Activated B cell treated with CpG ODN at 0.5 μM for 24 hours (primary cell): ENCODE data around the gene SYNE2. TPM values are rescaled to one million over a fixed set of nuclear protein-coding genes. Genes with fewer than 3 reads are reported as not detected.
A peak's percentile ranks its signal among the peaks of the same experiment; 100 is the strongest.

Source experiments
- ATAC-seq: fragments of 200-7000 bp; cut with Tn5 transposase; one replicate; pipeline ENCODE4 v1.10.0; 2021; ENCODE audit warnings: low read depth, mild to moderate bottlenecking, moderate library complexity
- CTCF ChIA-PET: fragments of 350-600 bp; sonication (Branson Sonifier 250); formaldehyde crosslinking; loops from one replicate; lab custom pipeline; 2021; ENCODE audit warnings: antibody characterized with exemption; lab: Charles Lee
- POLR2A ChIA-PET: fragments of 350-600 bp; sonication (Branson Sonifier 250); formaldehyde crosslinking; loops from one replicate; lab custom pipeline; 2021; ENCODE audit warnings: antibody characterized with exemption; lab: Charles Lee
- DNase-seq: peaks from one replicate; pipeline ENCODE4 v3.0.0; 2022
- H3K27ac Mint-ChIP-seq: one replicate; pipeline ENCODE4 v1.8.0; 2020; ENCODE audit warnings: mixed read lengths
- H3K27me3 Mint-ChIP-seq: one replicate; pipeline ENCODE4 v1.8.0; 2021; ENCODE audit warnings: mixed read lengths
- H3K36me3 Mint-ChIP-seq: one replicate; pipeline ENCODE4 v1.8.0; 2021; ENCODE audit warnings: low read depth, mixed read lengths
- H3K4me1 Mint-ChIP-seq: one replicate; pipeline ENCODE4 v1.8.0; 2021; ENCODE audit warnings: mixed read lengths
- H3K4me3 Mint-ChIP-seq: one replicate; pipeline ENCODE4 v1.8.0; 2020; ENCODE audit warnings: mild to moderate bottlenecking, mixed read lengths
- H3K9me3 Mint-ChIP-seq: one replicate; pipeline ENCODE4 v1.8.0; 2020; ENCODE audit warnings: mixed read lengths
- intact Hi-C: fragments of 100-400 bp; cut with micrococcal nuclease; formaldehyde crosslinking; loops from one replicate; pipeline ENCODE4 v1.15.1; 2024
- total RNA-seq: library from RNA; stranded (reverse); gene quantifications from 2 replicates; pipeline ENCODE4 v1.2.3, GENCODE V29; 2022
- TF ChIP-seq, protein P1 (sequence below): fragments of 200-600 bp; IDR thresholded peaks from one replicate; pipeline ENCODE4 v1.8.0; 2022; ENCODE audit warnings: antibody characterized with exemption, mild to moderate bottlenecking

SYNE2 gene
- total RNA-seq, 1 donor from 2014 or later, result 40.1 TPM

DNA sequence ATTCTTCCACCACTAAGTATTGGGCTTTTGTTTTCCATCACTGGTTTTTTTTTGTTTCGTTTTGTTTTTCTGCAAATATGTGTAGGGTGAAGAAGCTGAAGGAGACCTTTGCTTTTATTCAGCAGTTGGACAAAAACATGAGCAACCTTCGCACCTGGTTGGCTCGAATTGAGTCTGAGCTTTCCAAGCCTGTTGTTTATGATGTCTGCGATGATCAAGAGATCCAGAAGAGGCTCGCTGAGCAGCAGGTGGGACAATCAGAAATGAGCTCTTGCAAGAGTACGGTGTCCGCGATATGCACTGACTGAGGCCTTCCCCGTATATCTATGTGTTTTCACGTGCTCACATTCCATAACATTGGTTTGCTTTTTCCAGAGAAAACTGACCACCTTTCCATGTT is 349.9 kb downstream of the SYNE2 start:
- DNase-seq (no peak), ATAC-seq (no peak)
- peaks cover 31% of the 10 kb centered on the region for H3K4me1 Mint-ChIP-seq
- TF ChIP-seq, protein P1, sequence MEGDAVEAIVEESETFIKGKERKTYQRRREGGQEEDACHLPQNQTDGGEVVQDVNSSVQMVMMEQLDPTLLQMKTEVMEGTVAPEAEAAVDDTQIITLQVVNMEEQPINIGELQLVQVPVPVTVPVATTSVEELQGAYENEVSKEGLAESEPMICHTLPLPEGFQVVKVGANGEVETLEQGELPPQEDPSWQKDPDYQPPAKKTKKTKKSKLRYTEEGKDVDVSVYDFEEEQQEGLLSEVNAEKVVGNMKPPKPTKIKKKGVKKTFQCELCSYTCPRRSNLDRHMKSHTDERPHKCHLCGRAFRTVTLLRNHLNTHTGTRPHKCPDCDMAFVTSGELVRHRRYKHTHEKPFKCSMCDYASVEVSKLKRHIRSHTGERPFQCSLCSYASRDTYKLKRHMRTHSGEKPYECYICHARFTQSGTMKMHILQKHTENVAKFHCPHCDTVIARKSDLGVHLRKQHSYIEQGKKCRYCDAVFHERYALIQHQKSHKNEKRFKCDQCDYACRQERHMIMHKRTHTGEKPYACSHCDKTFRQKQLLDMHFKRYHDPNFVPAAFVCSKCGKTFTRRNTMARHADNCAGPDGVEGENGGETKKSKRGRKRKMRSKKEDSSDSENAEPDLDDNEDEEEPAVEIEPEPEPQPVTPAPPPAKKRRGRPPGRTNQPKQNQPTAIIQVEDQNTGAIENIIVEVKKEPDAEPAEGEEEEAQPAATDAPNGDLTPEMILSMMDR, result no peak
- no peaks in the 10 kb centered on the region for H3K27me3 Mint-ChIP-seq
- H3K9me3 Mint-ChIP-seq, result no peaks in the 10 kb centered on the region
- ChIA-PET CTCF (interaction anchor here (0.7 to 0.9 kb wide), 2 partner anchors 30 to 33 kb away, joined by 3 read pairs; no protein-coding TSS in a partner anchor), POLR2A (interaction anchor here (1.5 kb wide), 1 partner anchor 33 kb away, joined by 3 read pairs; no protein-coding TSS in a partner anchor)
- intact Hi-C loops, result no loop called here
- no peak overlapping the region for H3K4me3 Mint-ChIP-seq
- peaks cover 2% of the 10 kb centered on the region for H3K36me3 Mint-ChIP-seq
- H3K27ac Mint-ChIP-seq, result peak overlapping the region; percentile 44

- no peak for ATAC-seq
- CTCF ChIA-PET, result interaction anchor here (0.9 kb wide), 1 partner anchor 32 kb away, joined by 3 read pairs; no protein-coding TSS in a partner anchor
- intact Hi-C loops, result no loop called here
- H3K9me3 Mint-ChIP-seq, result no peaks in the 10 kb centered on the region
- no peaks in the 10 kb centered on the region for H3K27me3 Mint-ChIP-seq
- TF ChIP-seq, protein P1, result no peak
- peaks cover 4% of the 10 kb centered on the region for H3K36me3 Mint-ChIP-seq
- POLR2A ChIA-PET, result interaction anchor here (1.5 kb wide), 1 partner anchor 33 kb away, joined by 3 read pairs; no protein-coding TSS in a partner anchor
- no peak for DNase-seq
- H3K4me3 Mint-ChIP-seq, result no peak overlapping the region
- peaks cover 24% of the 10 kb centered on the region for H3K4me1 Mint-ChIP-seq
- H3K27ac Mint-ChIP-seq, result peak overlapping the region; percentile 44
Observed at GRCh38 chr14:64203366-64204006, 350.7 kb downstream of the SYNE2 start.

- H3K27ac Mint-ChIP-seq, result peak overlapping the region; percentile 82
- H3K36me3 Mint-ChIP-seq, result peaks cover 27% of the 10 kb centered on the region
Observed at GRCh38 chr14:64208261-64208660, 355.5 kb downstream of the SYNE2 start.

DNA sequence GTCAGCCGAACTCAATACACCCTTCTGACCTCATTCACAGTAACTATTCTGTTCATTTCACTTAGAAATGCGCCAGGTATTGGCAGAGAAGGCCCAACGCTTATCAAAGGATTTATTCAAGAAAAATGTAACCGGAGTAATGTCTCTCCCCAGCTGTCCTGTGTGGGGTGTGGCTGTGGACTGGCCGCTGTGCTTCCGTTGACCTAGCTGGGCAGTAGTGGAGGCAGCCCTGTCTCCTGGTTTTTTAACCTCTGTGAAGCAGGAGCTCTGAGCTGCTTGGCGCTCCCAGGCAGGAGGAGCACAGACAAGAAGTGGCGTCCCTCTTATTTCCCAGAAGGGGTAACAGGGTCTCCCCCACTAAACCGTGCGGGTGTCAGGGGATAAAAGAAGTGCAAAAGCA is 356.2 kb downstream of the SYNE2 start:
- no peak for DNase-seq
- Mint-ChIP-seq H3K36me3 (peaks cover 31% of the 10 kb centered on the region), H3K4me3 (peak overlapping the region; percentile 65), H3K9me3 (no peaks in the 10 kb centered on the region), H3K4me1 (peaks cover 33% of the 10 kb centered on the region), H3K27ac (peak overlapping the region; percentile 82), H3K27me3 (no peaks in the 10 kb centered on the region)
- ATAC-seq, result no peak
- CTCF ChIA-PET, result interaction anchor here (1.3 to 2.2 kb wide), 2 partner anchors 27 to 86 kb away, joined by 9 to 13 read pairs; partner anchors contain the start of gene ESR2
- POLR2A ChIA-PET, result interaction anchor here (0.6 to 3.6 kb wide), 10 partner anchors 9 to 582 kb away, joined by 3 to 41 read pairs (median 6); partner anchors contain the start of gene ESR2
- intact Hi-C loops, result loop anchor here (1.0 kb wide), 4 partner anchors 9 to 85 kb away; partner anchors contain the start of gene ESR2
- TF ChIP-seq, protein P1, result no peak

More at GRCh38 chr14:64208261-64208660, 355.5 kb downstream of the SYNE2 start:
- TF ChIP-seq, protein P1, result no peak
- ATAC-seq (no peak), DNase-seq (no peak)
- intact Hi-C loops, result no loop called here
- no peak overlapping the region for H3K4me3 Mint-ChIP-seq
- no peaks in the 10 kb centered on the region for H3K9me3 Mint-ChIP-seq
- no peaks in the 10 kb centered on the region for H3K27me3 Mint-ChIP-seq
- CTCF ChIA-PET, result interaction anchor here (2.2 kb wide), 1 partner anchor 86 kb away, joined by 13 read pairs; the partner anchor contains the start of gene ESR2
- POLR2A ChIA-PET, result interaction anchor here (0.6 to 3.6 kb wide), 4 partner anchors 8 to 583 kb away, joined by 4 to 41 read pairs (median 8); no protein-coding TSS in a partner anchor
- H3K4me1 Mint-ChIP-seq, result peaks cover 37% of the 10 kb centered on the region
